ENCODE measurements around the gene COMT. TPM values are rescaled to one million over a fixed set of nuclear protein-coding genes. Genes with fewer than 3 reads are reported as not detected.

COMT gene
- total and polyA plus RNA-seq, 4 donors: 96.7 to 176 (median 106) TPM

DNA sequence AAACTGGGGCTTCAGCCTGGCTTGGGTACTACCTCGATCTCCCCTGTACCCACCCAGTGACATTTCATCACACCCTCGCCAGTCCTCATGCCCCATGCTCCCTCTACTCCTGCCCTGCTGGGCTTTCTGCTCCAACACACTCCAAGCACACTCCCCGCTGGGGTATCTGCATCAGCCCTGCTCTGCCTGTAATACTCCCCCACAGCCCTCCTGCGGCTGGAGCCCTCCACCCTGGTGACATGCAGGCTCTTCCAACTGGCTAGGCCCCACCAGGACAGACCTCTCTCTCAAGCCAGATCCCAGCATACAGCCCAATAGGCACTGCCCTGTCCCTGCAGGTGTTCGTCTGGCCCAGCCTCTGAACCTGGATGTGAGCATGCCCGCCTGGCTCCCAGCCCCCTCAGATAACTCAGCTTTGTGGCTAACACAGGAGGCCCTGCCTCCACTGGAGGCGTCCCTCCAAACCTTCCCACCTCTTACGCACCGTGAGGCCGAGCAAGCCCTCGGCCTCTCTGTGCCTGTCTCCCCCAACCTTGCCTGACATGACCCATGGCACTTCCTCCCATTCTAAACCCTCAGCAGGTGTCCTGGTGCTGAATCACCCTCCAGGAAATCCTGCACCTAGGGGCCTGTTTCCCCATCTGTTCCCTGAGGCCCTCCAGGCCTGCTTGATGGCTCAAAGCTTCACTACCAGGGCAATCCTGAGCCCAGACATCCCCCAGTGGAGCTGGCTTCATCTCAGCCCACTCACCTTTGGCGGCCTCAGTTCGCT lies 33.5 kb downstream of the COMT start:
- H3K27ac ChIP-seq (ENCODE audit: low read depth in 1 of 2, low read length in 2 of 2): peak overlapping the region in 1 of 2 donors; percentile 4
- 74 to 80% methylated on average over 13 of the region's 13 CpGs for WGBS, 2 donors
- no peak for DNase-seq
- H3K4me3 ChIP-seq (ENCODE audit: low read length in 2 of 2): no peak overlapping the region
- H3K36me3 ChIP-seq (ENCODE audit: control insufficient read depth in 1 of 2, insufficient read depth in 2 of 2, low read length in 1 of 2): peaks cover 0 to 8% of the 10 kb centered on the region in 2 donors
- H3K9me3 ChIP-seq (ENCODE audit: control insufficient read depth, low read length): no peaks in the 10 kb centered on the region
- intact Hi-C loops (cut with DNase I): loop anchor here in 1 of 2 donors (10.0 kb wide), 1 partner anchor 110 kb away; the partner anchor contains the start of gene DGCR8
- ATAC-seq (ENCODE audit: low FRiP score): no peak
- H3K4me1 ChIP-seq (ENCODE audit: control insufficient read depth in 1 of 2, insufficient read depth in 2 of 2, low read length in 2 of 2): no peaks in the 10 kb centered on the region
- H3K27me3 ChIP-seq (ENCODE audit: control insufficient read depth in 1 of 2, insufficient read depth in 2 of 2, low read length in 1 of 2): no peaks in the 10 kb centered on the region

GRCh38 chr22:19975707-19976035 lies 34.1 kb downstream of the COMT start:
- Histone ChIP-seq H3K27me3 (ENCODE audit: control insufficient read depth in 1 of 2, insufficient read depth in 2 of 2, low read length in 1 of 2) (no peaks in the 10 kb centered on the region), H3K36me3 (ENCODE audit: control insufficient read depth in 1 of 2, insufficient read depth in 2 of 2, low read length in 1 of 2) (peaks cover 0 to 8% of the 10 kb centered on the region in 2 donors), H3K4me1 (ENCODE audit: control insufficient read depth in 1 of 2, insufficient read depth in 2 of 2, low read length in 2 of 2) (no peaks in the 10 kb centered on the region), H3K4me3 (ENCODE audit: low read length in 2 of 2) (no peak overlapping the region), H3K9me3 (ENCODE audit: control insufficient read depth, low read length) (no peaks in the 10 kb centered on the region), H3K27ac (ENCODE audit: low read depth in 1 of 2, low read length in 2 of 2) (no peak overlapping the region)
- ATAC-seq (ENCODE audit: low FRiP score) (no peak), DNase-seq (no peak)
- intact Hi-C loops (cut with DNase I): loop anchor here in 1 of 2 donors (10.0 kb wide), 1 partner anchor 109 kb away; the partner anchor contains the start of gene DGCR8
- 84 to 87% methylated on average over 4 of the region's 4 CpGs for WGBS, 2 donors

DNA sequence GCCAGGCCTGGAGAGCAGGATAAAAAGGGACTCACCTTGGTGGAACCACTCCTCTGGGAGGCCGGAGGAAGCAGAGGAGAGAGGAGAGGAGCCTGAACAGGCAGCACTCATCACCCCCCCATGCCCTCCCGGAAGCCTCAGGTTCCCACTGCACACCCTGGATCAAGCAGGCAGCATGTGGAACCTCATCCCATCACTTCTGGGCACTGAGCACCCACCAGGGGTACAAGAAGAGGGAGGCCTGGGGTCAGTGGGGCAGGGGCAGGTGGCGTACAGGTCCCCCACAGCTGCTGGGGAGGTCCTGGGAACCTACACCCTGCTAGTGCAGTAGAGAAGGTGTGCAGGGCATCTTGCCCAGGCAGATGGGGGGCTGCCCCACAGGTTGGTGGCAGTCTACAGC lies 35.1 kb downstream of the COMT start:
- Histone ChIP-seq H3K4me1 (ENCODE audit: control insufficient read depth in 1 of 2, insufficient read depth in 2 of 2, low read length in 2 of 2) (no peaks in the 10 kb centered on the region), H3K4me3 (ENCODE audit: low read length in 2 of 2) (no peak overlapping the region), H3K27me3 (ENCODE audit: control insufficient read depth in 1 of 2, insufficient read depth in 2 of 2, low read length in 1 of 2) (no peaks in the 10 kb centered on the region), H3K36me3 (ENCODE audit: control insufficient read depth in 1 of 2, insufficient read depth in 2 of 2, low read length in 1 of 2) (peaks cover 0 to 8% of the 10 kb centered on the region in 2 donors), H3K9me3 (ENCODE audit: control insufficient read depth, low read length) (no peaks in the 10 kb centered on the region), H3K27ac (ENCODE audit: low read depth in 1 of 2, low read length in 2 of 2) (no peak overlapping the region)
- intact Hi-C loops (cut with DNase I): loop anchor here in 1 of 2 donors (10.0 kb wide), 1 partner anchor 108 kb away; the partner anchor contains the start of gene DGCR8
- no peak for DNase-seq
- ATAC-seq (ENCODE audit: low FRiP score): no peak
- WGBS, 2 donors: 86 to 88% methylated on average over 3 of the region's 3 CpGs

- 88 to 92% methylated on average over 32 of the region's 32 CpGs for WGBS, 2 donors
- peaks cover 0 to 8% of the 10 kb centered on the region in 2 donors for H3K36me3 ChIP-seq (ENCODE audit: control insufficient read depth in 1 of 2, insufficient read depth in 2 of 2, low read length in 1 of 2)
- intact Hi-C loops (cut with DNase I): loop anchor here in 1 of 2 donors (10.0 kb wide), 1 partner anchor 107 kb away; the partner anchor contains the start of gene DGCR8
- H3K4me1 ChIP-seq (ENCODE audit: control insufficient read depth in 1 of 2, insufficient read depth in 2 of 2, low read length in 2 of 2): no peaks in the 10 kb centered on the region
- DNase-seq: no peak
- no peak overlapping the region for H3K4me3 ChIP-seq (ENCODE audit: low read length in 2 of 2)
- H3K9me3 ChIP-seq (ENCODE audit: control insufficient read depth, low read length): no peaks in the 10 kb centered on the region
- no peak overlapping the region for H3K27ac ChIP-seq (ENCODE audit: low read depth in 1 of 2, low read length in 2 of 2)
- no peaks in the 10 kb centered on the region for H3K27me3 ChIP-seq (ENCODE audit: control insufficient read depth in 1 of 2, insufficient read depth in 2 of 2, low read length in 1 of 2)
- no peak for ATAC-seq (ENCODE audit: low FRiP score)
Measured at GRCh38 chr22:19977296-19978243, 36.0 kb downstream of the COMT start.

DNA sequence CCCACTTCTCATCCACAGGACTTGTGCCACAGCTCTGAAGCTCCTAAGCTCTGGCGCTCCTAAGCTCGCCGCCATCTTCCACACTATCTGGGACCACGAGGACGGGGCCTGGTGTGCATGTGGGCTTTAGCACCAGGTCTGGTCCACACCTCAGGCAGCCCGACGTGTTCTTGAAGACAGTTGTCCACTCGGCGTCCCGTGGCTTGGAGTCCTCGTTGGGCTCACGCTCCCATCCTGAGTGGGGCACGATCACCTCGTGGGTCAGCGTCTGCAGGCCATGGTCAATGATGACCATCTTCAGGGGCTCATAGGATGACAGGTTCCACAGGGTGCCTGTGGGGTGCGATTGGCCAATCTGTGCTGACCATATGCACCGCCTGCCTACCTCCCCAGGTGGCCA lies 37.2 kb downstream of the COMT start:
- Histone ChIP-seq H3K27me3 (ENCODE audit: control insufficient read depth in 1 of 2, insufficient read depth in 2 of 2, low read length in 1 of 2) (no peaks in the 10 kb centered on the region), H3K4me1 (ENCODE audit: control insufficient read depth in 1 of 2, insufficient read depth in 2 of 2, low read length in 2 of 2) (no peaks in the 10 kb centered on the region), H3K4me3 (ENCODE audit: low read length in 2 of 2) (no peak overlapping the region), H3K27ac (ENCODE audit: low read depth in 1 of 2, low read length in 2 of 2) (no peak overlapping the region), H3K9me3 (ENCODE audit: control insufficient read depth, low read length) (no peaks in the 10 kb centered on the region), H3K36me3 (ENCODE audit: control insufficient read depth in 1 of 2, insufficient read depth in 2 of 2, low read length in 1 of 2) (peaks cover 0 to 6% of the 10 kb centered on the region in 2 donors)
- ATAC-seq (ENCODE audit: low FRiP score) (no peak), DNase-seq (no peak)
- 87 to 92% methylated on average over 17 of the region's 17 CpGs for WGBS, 2 donors
- intact Hi-C loops (cut with DNase I): loop anchor here in 1 of 2 donors (10.0 kb wide), 1 partner anchor 106 kb away; the partner anchor contains the start of gene DGCR8

DNA sequence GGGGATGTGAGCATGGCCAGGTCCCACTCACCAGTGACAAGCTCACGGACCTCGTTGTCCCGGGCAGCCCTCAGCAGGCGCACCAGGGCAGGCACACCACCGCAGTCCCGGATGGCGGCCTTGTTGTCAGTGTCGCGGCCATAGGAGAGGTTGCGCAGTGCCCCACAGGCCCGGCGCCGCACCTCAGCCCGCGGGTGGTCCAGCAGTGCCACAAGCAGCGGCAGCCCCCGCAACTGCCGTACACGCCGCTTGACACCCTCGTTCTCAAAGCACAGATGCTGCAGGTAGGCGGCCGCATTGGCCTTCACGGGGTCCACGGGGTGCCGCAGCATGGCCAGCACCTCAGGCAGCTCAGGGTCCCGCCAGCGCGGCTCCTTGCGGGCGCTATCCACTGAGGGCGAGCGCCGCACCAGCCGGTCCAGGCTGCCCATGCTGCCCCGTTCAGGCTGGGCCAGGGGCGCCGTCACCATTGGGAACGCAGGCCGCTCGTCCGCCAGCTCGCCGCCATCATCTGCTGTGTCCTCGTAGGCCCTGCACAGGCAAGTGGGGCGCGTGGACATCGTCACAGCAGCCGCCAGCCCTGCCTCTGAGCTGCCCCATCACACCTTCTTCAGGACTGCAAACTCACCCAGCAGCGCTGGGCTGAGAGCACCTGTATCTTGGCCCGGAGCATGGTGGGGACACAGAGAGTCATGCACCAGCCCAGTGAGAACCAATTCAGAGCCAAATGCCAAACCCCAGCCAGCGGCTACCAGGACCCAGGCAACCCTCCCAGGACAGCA lies 38.3 kb downstream of the COMT start:
- H3K27ac ChIP-seq (ENCODE audit: low read depth in 1 of 2, low read length in 2 of 2): no peak overlapping the region
- no peak for ATAC-seq (ENCODE audit: low FRiP score)
- no peak overlapping the region for H3K4me3 ChIP-seq (ENCODE audit: low read length in 2 of 2)
- WGBS, 2 donors: 91 to 92% methylated on average over 50 to 52 of the region's 52 CpGs
- no peak for DNase-seq
- intact Hi-C loops (cut with DNase I): loop anchor here in 1 of 2 donors (10.0 kb wide), 1 partner anchor 105 kb away; the partner anchor contains the start of gene DGCR8
- H3K36me3 ChIP-seq (ENCODE audit: control insufficient read depth in 1 of 2, insufficient read depth in 2 of 2, low read length in 1 of 2): peaks cover 0 to 6% of the 10 kb centered on the region in 2 donors
- H3K4me1 ChIP-seq (ENCODE audit: control insufficient read depth in 1 of 2, insufficient read depth in 2 of 2, low read length in 2 of 2): no peaks in the 10 kb centered on the region
- H3K27me3 ChIP-seq (ENCODE audit: control insufficient read depth in 1 of 2, insufficient read depth in 2 of 2, low read length in 1 of 2): no peaks in the 10 kb centered on the region
- no peaks in the 10 kb centered on the region for H3K9me3 ChIP-seq (ENCODE audit: control insufficient read depth, low read length)

DNA sequence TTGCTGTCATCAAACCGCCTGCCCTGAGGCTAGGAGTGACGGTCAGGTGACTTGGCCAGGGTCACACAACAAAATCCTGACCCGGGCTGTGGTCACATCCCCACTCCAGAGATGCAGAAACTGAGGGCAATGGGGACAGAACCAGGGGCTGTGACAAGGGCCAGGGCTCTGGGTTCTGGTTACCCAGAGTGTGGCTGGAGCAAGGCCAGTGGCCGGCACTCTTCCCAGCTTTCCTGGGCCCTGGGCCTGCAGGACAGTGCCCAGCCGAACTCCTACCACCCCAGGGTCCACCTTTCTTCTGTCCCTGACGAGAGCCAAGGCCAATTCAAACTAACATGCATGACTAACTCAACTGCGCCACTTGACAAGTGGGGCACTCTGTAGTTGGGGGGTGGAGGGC lies 39.2 kb downstream of the COMT start:
- Histone ChIP-seq H3K27ac (ENCODE audit: low read depth in 1 of 2, low read length in 2 of 2) (no peak overlapping the region), H3K4me3 (ENCODE audit: low read length in 2 of 2) (no peak overlapping the region), H3K36me3 (ENCODE audit: control insufficient read depth in 1 of 2, insufficient read depth in 2 of 2, low read length in 1 of 2) (peaks cover 0 to 6% of the 10 kb centered on the region in 2 donors), H3K4me1 (ENCODE audit: control insufficient read depth in 1 of 2, insufficient read depth in 2 of 2, low read length in 2 of 2) (no peaks in the 10 kb centered on the region), H3K27me3 (ENCODE audit: control insufficient read depth in 1 of 2, insufficient read depth in 2 of 2, low read length in 1 of 2) (no peaks in the 10 kb centered on the region), H3K9me3 (ENCODE audit: control insufficient read depth, low read length) (no peaks in the 10 kb centered on the region)
- intact Hi-C loops (cut with DNase I): no loop called here
- WGBS, 2 donors: 48 to 66% methylated on average over 7 of the region's 7 CpGs
- DNase-seq (peak in 1 of 2 donors; percentile 51), ATAC-seq (ENCODE audit: low FRiP score) (no peak)

Measured in aorta (tissue), 5 donors.